CD4-positive, alpha-beta memory T cell (primary cell): ENCODE data around the gene FJX1. TPM values are rescaled to one million over a fixed set of nuclear protein-coding genes. Genes with fewer than 3 reads are reported as not detected.

ENCODE experiments used
- CTCF ChIA-PET: fragments of 350-600 bp; sonication (Branson Sonifier 250); formaldehyde crosslinking; loops from one replicate; lab custom pipeline; 2021; ENCODE audit warnings: inconsistent platforms; ENCODE audit not compliant: partially characterized antibody; lab: Charles Lee
- POLR2A ChIA-PET: fragments of 350-600 bp; sonication (Branson Sonifier 250); formaldehyde crosslinking; loops from one replicate; lab custom pipeline; 2021; ENCODE audit not compliant: partially characterized antibody; lab: Charles Lee
- DNase-seq, 5 donors: peaks; one replicate each; pipeline versions ENCODE4 v3.0.0 to v3.0.0-alpha.2; 2020 to 2022; ENCODE audit warnings: mixed read lengths in 1 of 5
- H3K27ac ChIP-seq: one replicate; pipeline ENCODE4 v1.7.0; 2013; ENCODE audit warnings: low read depth, low read length
- H3K27me3 ChIP-seq: 2 replicates; pipeline ENCODE4 v1.7.0; 2013; ENCODE audit warnings: mild to moderate bottlenecking, low read length, moderate library complexity; ENCODE audit not compliant: insufficient read depth
- H3K36me3 ChIP-seq: 2 replicates; pipeline ENCODE4 v1.7.0; 2013; ENCODE audit warnings: mild to moderate bottlenecking, low read length, moderate library complexity; ENCODE audit not compliant: insufficient read depth
- H3K4me1 ChIP-seq: 2 replicates; pipeline ENCODE4 v1.7.0; 2013; ENCODE audit warnings: mild to moderate bottlenecking, low read length, moderate library complexity; ENCODE audit not compliant: insufficient read depth
- H3K4me3 ChIP-seq, 2 donors: one replicate each; pipeline ENCODE4 v1.7.0; 2013; ENCODE audit warnings: low read length in 2 of 2, mild to moderate bottlenecking in 1 of 2
- H3K9me3 ChIP-seq, 2 donors: one replicate each; pipeline ENCODE4 v1.7.0; 2013; ENCODE audit warnings: low read length in 2 of 2, control low read depth in 1 of 2; ENCODE audit not compliant: control insufficient read depth in 1 of 2
- H3K27ac Mint-ChIP-seq, 7 donors: one replicate each; pipeline ENCODE4 v1.8.0; 2020 to 2021; ENCODE audit warnings: mixed read lengths in 7 of 7, mild to moderate bottlenecking in 6 of 7, inconsistent platforms in 3 of 7, moderate library complexity in 3 of 7
- H3K27me3 Mint-ChIP-seq, 2 donors: one replicate each; pipeline ENCODE4 v1.8.0; 2020 to 2021; ENCODE audit warnings: mixed read lengths in 2 of 2
- H3K36me3 Mint-ChIP-seq, 2 donors: one replicate each; pipeline ENCODE4 v1.8.0; 2020 to 2021; ENCODE audit warnings: mixed read lengths in 2 of 2, inconsistent platforms in 1 of 2, mild to moderate bottlenecking in 1 of 2
- H3K4me1 Mint-ChIP-seq, 4 donors: one replicate each; pipeline ENCODE4 v1.8.0; 2020 to 2021; ENCODE audit warnings: mixed read lengths in 4 of 4, mild to moderate bottlenecking in 1 of 4
- H3K4me3 Mint-ChIP-seq, 8 donors: one replicate each; pipeline ENCODE4 v1.8.0; 2020 to 2021; ENCODE audit warnings: mixed read lengths in 8 of 8, mild to moderate bottlenecking in 7 of 8, moderate library complexity in 6 of 8, inconsistent platforms in 3 of 8
- H3K9me3 Mint-ChIP-seq, 8 donors: one replicate each; pipeline ENCODE4 v1.8.0; 2020 to 2021; ENCODE audit warnings: mixed read lengths in 8 of 8, mild to moderate bottlenecking in 5 of 8, inconsistent platforms in 3 of 8, moderate library complexity in 1 of 8
- intact Hi-C: fragments of 100-400 bp; cut with micrococcal nuclease; formaldehyde crosslinking; loops from one replicate; pipeline ENCODE4 v1.15.1; 2023
- polyA plus RNA-seq, 2 donors: library from polyadenylated mRNA; unstranded; fragments of 300-500 nt; fragmentation: Illumina TruSeq; gene quantifications; one replicate each; pipeline ENCODE4 v1.2.3, GENCODE V29; 2021
- total RNA-seq, 2 experiments: library from RNA; stranded (reverse); gene quantifications; one replicate each; pipeline ENCODE4 v1.2.3, GENCODE V29; 2021

The FJX1 gene
- total and polyA plus RNA-seq, 4 experiments from 2014 or later: 0.10 TPM; not detected in 3

DNA sequence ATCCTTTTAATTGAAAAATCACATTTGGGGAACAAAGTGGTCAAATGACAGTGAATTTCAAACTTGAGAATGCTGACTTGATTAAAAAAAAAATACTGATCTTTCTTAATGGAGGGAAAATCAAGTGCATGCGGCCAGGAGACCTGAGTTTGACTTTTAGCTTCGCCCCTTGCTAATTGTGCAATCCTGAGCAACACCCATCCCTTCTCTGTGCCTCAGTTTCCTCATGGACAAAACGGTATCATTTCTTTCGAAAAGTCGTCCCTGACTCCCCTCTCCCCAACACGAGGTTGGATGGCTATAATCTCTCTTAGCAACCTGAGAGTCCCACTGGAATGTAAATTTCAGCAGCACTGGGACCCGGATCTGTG is 959 bp upstream of the FJX1 start:
- peaks cover 15% of the 10 kb centered on the region for H3K4me1 ChIP-seq
- CTCF ChIA-PET: interaction anchor here (1.0 to 1.8 kb wide), 3 partner anchors 10 to 649 kb away, joined by 4 to 8 read pairs (median 4); no protein-coding TSS in a partner anchor

DNA sequence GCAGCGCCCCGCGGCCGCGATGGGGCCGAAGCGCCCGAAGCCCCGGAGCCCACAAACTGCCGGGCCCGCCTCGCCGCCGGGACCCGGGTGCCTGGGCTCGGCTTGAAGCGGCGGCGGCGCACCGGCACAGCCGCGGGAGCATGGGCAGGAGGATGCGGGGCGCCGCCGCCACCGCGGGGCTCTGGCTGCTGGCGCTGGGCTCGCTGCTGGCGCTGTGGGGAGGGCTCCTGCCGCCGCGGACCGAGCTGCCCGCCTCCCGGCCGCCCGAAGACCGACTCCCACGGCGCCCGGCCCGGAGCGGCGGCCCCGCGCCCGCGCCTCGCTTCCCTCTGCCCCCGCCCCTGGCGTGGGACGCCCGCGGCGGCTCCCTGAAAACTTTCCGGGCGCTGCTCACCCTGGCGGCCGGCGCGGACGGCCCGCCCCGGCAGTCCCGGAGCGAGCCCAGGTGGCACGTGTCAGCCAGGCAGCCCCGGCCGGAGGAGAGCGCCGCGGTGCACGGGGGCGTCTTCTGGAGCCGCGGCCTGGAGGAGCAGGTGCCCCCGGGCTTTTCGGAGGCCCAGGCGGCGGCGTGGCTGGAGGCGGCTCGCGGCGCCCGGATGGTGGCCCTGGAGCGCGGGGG is 346 bp downstream of the FJX1 start:
- peak overlapping the region in 2 of 8 donors; percentile 48 to 61 for H3K4me3 Mint-ChIP-seq
- Histone ChIP-seq H3K9me3 (no peaks in the 10 kb centered on the region), H3K27me3 (peaks cover 32% of the 10 kb centered on the region), H3K4me3 (no peak overlapping the region), H3K4me1 (peaks cover 15% of the 10 kb centered on the region), H3K36me3 (no peaks in the 10 kb centered on the region), H3K27ac (no peak overlapping the region)
- CTCF ChIA-PET: interaction anchor here (1.0 to 1.8 kb wide), 2 partner anchors 12 to 648 kb away, joined by 4 to 8 read pairs; no protein-coding TSS in a partner anchor
- H3K4me1 Mint-ChIP-seq: peaks cover 6 to 29% (median 11%) of the 10 kb centered on the region in 4 donors
- peaks cover 43 to 47% of the 10 kb centered on the region in 2 donors for H3K27me3 Mint-ChIP-seq
- H3K36me3 Mint-ChIP-seq: peaks cover 0 to 2% of the 10 kb centered on the region in 2 donors
- H3K27ac Mint-ChIP-seq: no peak overlapping the region
- intact Hi-C loops: loop anchor here (5.0 kb wide), 1 partner anchor 1129 kb away; no protein-coding TSS in a partner anchor
- POLR2A ChIA-PET: no interaction called here
- peak in 2 of 5 donors; percentile 6 to 9 for DNase-seq
- peaks cover 0 to 1% (median 0%) of the 10 kb centered on the region in 8 donors for H3K9me3 Mint-ChIP-seq

More for the DNA sequence above, 959 bp upstream of the FJX1 start:
- intact Hi-C loops: loop anchor here (2.0 to 5.0 kb wide), 2 partner anchors 46 to 1130 kb away; partner anchors contain the start of gene TRIM44
- H3K4me1 Mint-ChIP-seq: peaks cover 6 to 29% (median 11%) of the 10 kb centered on the region in 4 donors
- Histone ChIP-seq H3K36me3 (no peaks in the 10 kb centered on the region), H3K27ac (no peak overlapping the region), H3K9me3 (no peaks in the 10 kb centered on the region), H3K4me3 (no peak overlapping the region), H3K27me3 (peaks cover 25% of the 10 kb centered on the region)
- peaks cover 40 to 44% of the 10 kb centered on the region in 2 donors for H3K27me3 Mint-ChIP-seq
- DNase-seq: no peak
- no peak overlapping the region for H3K27ac Mint-ChIP-seq
- peak overlapping the region in 6 of 8 donors; percentile 61 to 86 (median 80) for H3K4me3 Mint-ChIP-seq
- POLR2A ChIA-PET: no interaction called here
- H3K36me3 Mint-ChIP-seq: peaks cover 0 to 2% of the 10 kb centered on the region in 2 donors
- H3K9me3 Mint-ChIP-seq: peaks cover 0 to 1% (median 0%) of the 10 kb centered on the region in 8 donors

DNA sequence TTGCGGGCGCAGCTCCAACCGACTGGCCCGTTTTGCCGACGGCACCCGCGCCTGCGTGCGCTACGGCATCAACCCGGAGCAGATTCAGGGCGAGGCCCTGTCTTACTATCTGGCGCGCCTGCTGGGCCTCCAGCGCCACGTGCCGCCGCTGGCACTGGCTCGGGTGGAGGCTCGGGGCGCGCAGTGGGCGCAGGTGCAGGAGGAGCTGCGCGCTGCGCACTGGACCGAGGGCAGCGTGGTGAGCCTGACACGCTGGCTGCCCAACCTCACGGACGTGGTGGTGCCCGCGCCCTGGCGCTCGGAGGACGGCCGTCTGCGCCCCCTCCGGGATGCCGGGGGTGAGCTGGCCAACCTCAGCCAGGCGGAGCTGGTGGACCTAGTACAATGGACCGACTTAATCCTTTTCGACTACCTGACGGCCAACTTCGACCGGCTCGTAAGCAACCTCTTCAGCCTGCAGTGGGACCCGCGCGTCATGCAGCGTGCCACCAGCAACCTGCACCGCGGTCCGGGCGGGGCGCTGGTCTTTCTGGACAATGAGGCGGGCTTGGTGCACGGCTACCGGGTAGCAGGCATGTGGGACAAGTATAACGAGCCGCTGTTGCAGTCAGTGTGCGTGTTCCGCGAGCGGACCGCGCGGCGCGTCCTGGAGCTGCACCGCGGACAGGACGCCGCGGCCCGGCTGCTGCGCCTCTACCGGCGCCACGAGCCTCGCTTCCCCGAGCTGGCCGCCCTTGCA is 1.0 kb downstream of the FJX1 start:
- H3K9me3 Mint-ChIP-seq: peaks cover 0 to 1% (median 0%) of the 10 kb centered on the region in 8 donors
- peaks cover 6 to 29% (median 11%) of the 10 kb centered on the region in 4 donors for H3K4me1 Mint-ChIP-seq
- intact Hi-C loops: loop anchor here (5.0 kb wide), 1 partner anchor 1128 kb away; no protein-coding TSS in a partner anchor
- no peak overlapping the region for H3K27ac Mint-ChIP-seq
- Histone ChIP-seq H3K27ac (no peak overlapping the region), H3K27me3 (peaks cover 35% of the 10 kb centered on the region), H3K36me3 (no peaks in the 10 kb centered on the region), H3K4me1 (peaks cover 15% of the 10 kb centered on the region), H3K4me3 (no peak overlapping the region), H3K9me3 (no peaks in the 10 kb centered on the region)
- DNase-seq: peak in 2 of 5 donors; percentile 10 to 13
- H3K4me3 Mint-ChIP-seq: peak overlapping the region in 6 of 8 donors; percentile 57 to 77 (median 65)
- ChIA-PET POLR2A (no interaction called here), CTCF (interaction anchor here (1.1 to 1.4 kb wide), 3 partner anchors 203 to 874 kb away, joined by 3 to 8 read pairs (median 5); no protein-coding TSS in a partner anchor)
- peaks cover 46 to 47% of the 10 kb centered on the region in 2 donors for H3K27me3 Mint-ChIP-seq
- peaks cover 0 to 2% of the 10 kb centered on the region in 2 donors for H3K36me3 Mint-ChIP-seq

DNA sequence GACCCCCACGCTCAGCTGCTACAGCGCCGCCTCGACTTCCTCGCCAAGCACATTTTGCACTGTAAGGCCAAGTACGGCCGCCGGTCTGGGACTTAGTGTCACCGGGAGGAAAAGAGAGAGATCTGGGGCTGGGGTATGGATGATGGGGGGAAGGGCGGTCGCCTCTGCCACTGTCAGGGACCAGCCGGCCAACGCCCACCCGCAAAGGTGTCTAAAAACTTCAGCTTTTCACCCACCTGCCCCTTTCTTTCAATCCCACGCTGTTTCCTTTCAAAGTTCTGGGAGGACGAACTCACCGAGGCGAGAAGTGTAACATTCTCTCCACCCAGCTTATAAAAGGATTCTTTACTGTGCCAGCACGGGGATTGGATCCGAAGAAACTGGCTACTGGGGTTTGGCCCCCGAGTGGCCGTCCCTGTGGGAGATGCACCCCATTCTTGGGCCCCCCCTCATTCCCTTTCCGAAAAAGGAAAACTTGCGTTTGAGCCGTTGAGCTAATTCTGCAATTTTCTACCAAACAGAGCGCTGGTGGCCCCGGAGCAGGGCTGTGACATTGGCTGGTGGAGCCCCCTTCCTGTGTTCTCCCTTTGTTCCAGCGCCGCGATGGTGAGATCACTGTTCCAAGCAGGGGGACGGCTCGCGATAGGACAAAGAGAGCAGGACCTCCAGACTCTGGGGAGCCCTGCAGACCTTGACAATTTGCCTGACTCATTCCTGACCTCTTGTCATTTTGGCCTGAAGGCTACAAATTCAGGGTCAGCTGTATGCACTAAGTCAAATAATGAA is 1.8 kb downstream of the FJX1 start:
- Mint-ChIP-seq H3K36me3 (peaks cover 0 to 2% of the 10 kb centered on the region in 2 donors), H3K9me3 (peaks cover 0 to 1% (median 0%) of the 10 kb centered on the region in 8 donors), H3K27me3 (peaks cover 43 to 45% of the 10 kb centered on the region in 2 donors), H3K4me3 (peak overlapping the region; percentile 40 to 77 (median 66)), H3K27ac (no peak overlapping the region), H3K4me1 (peaks cover 6 to 29% (median 11%) of the 10 kb centered on the region in 4 donors)
- Histone ChIP-seq H3K9me3 (no peaks in the 10 kb centered on the region), H3K27ac (no peak overlapping the region), H3K4me3 (no peak overlapping the region), H3K4me1 (peaks cover 15% of the 10 kb centered on the region), H3K27me3 (peaks cover 39% of the 10 kb centered on the region), H3K36me3 (no peaks in the 10 kb centered on the region)
- CTCF ChIA-PET: interaction anchor here (1.1 to 1.4 kb wide), 3 partner anchors 202 to 873 kb away, joined by 3 to 8 read pairs (median 5); no protein-coding TSS in a partner anchor
- POLR2A ChIA-PET: no interaction called here
- no peak for DNase-seq
- intact Hi-C loops: loop anchor here (5.0 kb wide), 1 partner anchor 1127 kb away; no protein-coding TSS in a partner anchor

DNA sequence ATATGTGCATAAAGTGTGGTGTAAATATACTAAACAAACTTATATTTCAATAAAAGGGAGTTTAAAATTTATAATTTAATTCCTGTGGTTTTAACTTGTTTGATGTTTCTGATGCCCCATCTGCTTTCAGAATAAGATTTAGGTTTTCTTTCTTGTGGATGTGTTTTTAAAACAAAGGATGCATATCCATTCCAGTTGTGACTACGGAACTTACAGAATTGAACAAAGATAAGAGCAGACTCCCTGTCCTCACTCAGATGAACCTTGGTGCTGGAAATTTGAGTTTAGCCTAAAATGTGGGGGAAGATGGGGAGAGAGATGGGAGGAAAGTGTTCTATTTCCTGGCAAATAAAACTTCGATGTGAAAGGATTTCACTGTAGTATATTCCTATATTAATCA is 2.5 kb downstream of the FJX1 start:
- peaks cover 15% of the 10 kb centered on the region for H3K4me1 ChIP-seq
- H3K9me3 Mint-ChIP-seq: peaks cover 0 to 1% (median 0%) of the 10 kb centered on the region in 8 donors
- no peak overlapping the region for H3K4me3 Mint-ChIP-seq
- ChIA-PET CTCF (no interaction called here), POLR2A (no interaction called here)
- DNase-seq: no peak
- peaks cover 6 to 29% (median 11%) of the 10 kb centered on the region in 4 donors for H3K4me1 Mint-ChIP-seq
- no peak overlapping the region for H3K4me3 ChIP-seq
- H3K27me3 Mint-ChIP-seq: peaks cover 44% of the 10 kb centered on the region in 2 donors
- H3K36me3 ChIP-seq: no peaks in the 10 kb centered on the region
- no peaks in the 10 kb centered on the region for H3K9me3 ChIP-seq
- intact Hi-C loops: no loop called here
- H3K27me3 ChIP-seq: peaks cover 39% of the 10 kb centered on the region
- no peak overlapping the region for H3K27ac Mint-ChIP-seq
- peaks cover 0 to 2% of the 10 kb centered on the region in 2 donors for H3K36me3 Mint-ChIP-seq
- no peak overlapping the region for H3K27ac ChIP-seq

DNA sequence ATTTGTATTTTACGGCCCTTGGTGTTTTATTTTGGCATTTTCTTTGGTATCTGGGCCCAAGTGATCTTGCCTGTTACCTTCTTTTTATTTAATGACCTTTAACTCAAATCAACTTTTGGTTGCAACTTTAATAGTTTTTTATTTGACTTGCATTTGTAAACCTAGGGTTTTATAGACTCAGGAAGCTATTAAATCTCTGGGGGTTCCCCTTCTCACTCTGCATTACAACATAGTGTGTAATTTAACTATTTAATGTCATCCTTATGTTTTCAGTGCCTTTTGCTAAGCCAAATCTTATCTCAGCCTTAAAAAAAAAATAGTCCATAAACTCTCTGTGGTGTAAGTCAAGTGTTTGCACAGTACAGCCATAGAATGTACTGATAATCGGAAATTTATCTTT is 3.4 kb downstream of the FJX1 start:
- intact Hi-C loops: no loop called here
- POLR2A ChIA-PET: no interaction called here
- CTCF ChIA-PET: no interaction called here

More for the DNA sequence above, 3.4 kb downstream of the FJX1 start:
- Histone ChIP-seq H3K4me3 (no peak overlapping the region), H3K36me3 (no peaks in the 10 kb centered on the region), H3K27ac (no peak overlapping the region), H3K9me3 (no peaks in the 10 kb centered on the region), H3K4me1 (peaks cover 15% of the 10 kb centered on the region), H3K27me3 (peaks cover 38% of the 10 kb centered on the region)
- Mint-ChIP-seq H3K9me3 (peaks cover 0 to 1% (median 0%) of the 10 kb centered on the region in 8 donors), H3K4me1 (peaks cover 6 to 27% (median 11%) of the 10 kb centered on the region in 4 donors), H3K27ac (no peak overlapping the region), H3K4me3 (no peak overlapping the region), H3K36me3 (peaks cover 0 to 2% of the 10 kb centered on the region in 2 donors), H3K27me3 (peaks cover 44 to 48% of the 10 kb centered on the region in 2 donors)
- no peak for DNase-seq
